H9 (cell line): ENCODE data around the gene THRB. TPM values are rescaled to one million over a fixed set of nuclear protein-coding genes. Genes with fewer than 3 reads are reported as not detected.

Source experiments
- DNase-seq: peaks from one replicate; pipeline ENCODE4 v3.0.0-alpha.2; 2017
- H2AFZ ChIP-seq: one replicate; pipeline ENCODE4 v1.6.1; 2013; ENCODE audit warnings: mild to moderate bottlenecking, low read length, control low read depth, moderate library complexity
- H2AK5ac ChIP-seq: 2 replicates; pipeline ENCODE4 v1.6.1; 2013; ENCODE audit warnings: low read length, control low read depth, mixed read lengths; ENCODE audit not compliant: insufficient read length
- H2BK120ac ChIP-seq: one replicate; pipeline ENCODE4 v1.6.1; 2013; ENCODE audit warnings: low read depth, mild to moderate bottlenecking, low read length, control low read depth, inconsistent platforms; ENCODE audit not compliant: poor library complexity, severe bottlenecking
- H2BK12ac ChIP-seq: 2 replicates; pipeline ENCODE4 v1.6.1; 2013; ENCODE audit warnings: low read length, control low read depth, mixed read lengths, low read depth; ENCODE audit not compliant: insufficient read length
- H2BK15ac ChIP-seq: 2 replicates; pipeline ENCODE4 v1.6.1; 2013; ENCODE audit warnings: low read depth, low read length, control low read depth
- H2BK20ac ChIP-seq: one replicate; pipeline ENCODE4 v1.6.1; 2013; ENCODE audit warnings: low read depth, mild to moderate bottlenecking, low read length, control low read depth, inconsistent platforms; ENCODE audit not compliant: poor library complexity, severe bottlenecking
- H2BK5ac ChIP-seq: 2 replicates; pipeline ENCODE4 v1.6.1; 2013; ENCODE audit warnings: low read length, control low read depth, mixed read lengths; ENCODE audit not compliant: insufficient read length
- H3K14ac ChIP-seq: 2 replicates; pipeline ENCODE4 v1.6.1; 2013; ENCODE audit warnings: low read length, control low read depth; ENCODE audit not compliant: insufficient read depth
- H3K18ac ChIP-seq: 2 replicates; pipeline ENCODE4 v1.6.1; 2013; ENCODE audit warnings: low read depth, mild to moderate bottlenecking, mixed read lengths, low read length, control low read depth; ENCODE audit not compliant: insufficient read length
- H3K23ac ChIP-seq: 2 replicates; pipeline ENCODE4 v1.6.1; 2013; ENCODE audit warnings: low read length, control low read depth, mixed read lengths, low read depth; ENCODE audit not compliant: insufficient read length
- H3K23me2 ChIP-seq: 2 replicates; pipeline ENCODE4 v1.6.1; 2013; ENCODE audit warnings: low read depth, mild to moderate bottlenecking, mixed read lengths, low read length, control low read depth; ENCODE audit not compliant: insufficient read length, poor library complexity, severe bottlenecking
- H3K27ac ChIP-seq: 2 replicates; pipeline ENCODE4 v1.5.1; 2013; ENCODE audit warnings: low read length, control low read depth, mixed read lengths, low read depth; ENCODE audit not compliant: insufficient read length
- H3K27me3 ChIP-seq: 2 replicates; pipeline ENCODE4 v1.6.1; 2013; ENCODE audit warnings: low read length, control low read depth, inconsistent platforms; ENCODE audit not compliant: insufficient read depth
- H3K4ac ChIP-seq: 2 replicates; pipeline ENCODE4 v1.6.1; 2013; ENCODE audit warnings: low read depth, mild to moderate bottlenecking, control low read depth, inconsistent platforms, low read length, moderate library complexity
- H3K4me1 ChIP-seq: 2 replicates; pipeline ENCODE4 v1.6.1; 2013; ENCODE audit warnings: low read length, control low read depth, inconsistent platforms; ENCODE audit not compliant: insufficient read depth
- H3K4me2 ChIP-seq: 2 replicates; pipeline ENCODE4 v1.6.1; 2013; ENCODE audit warnings: low read length, control low read depth, mixed read lengths; ENCODE audit not compliant: insufficient read length, insufficient read depth
- H3K56ac ChIP-seq: 2 replicates; pipeline ENCODE4 v1.6.1; 2013; ENCODE audit warnings: low read depth, mild to moderate bottlenecking, mixed read lengths, low read length, control low read depth; ENCODE audit not compliant: insufficient read length
- H3K79me1 ChIP-seq: 2 replicates; pipeline ENCODE4 v1.6.1; 2013; ENCODE audit warnings: low read depth, mild to moderate bottlenecking, moderate library complexity, low read length, control low read depth, inconsistent platforms; ENCODE audit not compliant: insufficient read depth, poor library complexity, severe bottlenecking
- H3K79me2 ChIP-seq: 2 replicates; pipeline ENCODE4 v1.6.1; 2013; ENCODE audit warnings: low read length, control low read depth, inconsistent platforms; ENCODE audit not compliant: insufficient read depth
- H3K9ac ChIP-seq: 2 replicates; pipeline ENCODE4 v1.6.1; 2013; ENCODE audit warnings: low read length, control low read depth, mixed read lengths; ENCODE audit not compliant: insufficient read length; ENCODE audit errors: extremely low read depth
- H3K9me3 ChIP-seq: one replicate; pipeline ENCODE4 v1.6.1; 2013; ENCODE audit warnings: low read depth, low read length, inconsistent platforms; ENCODE audit not compliant: control insufficient read depth
- H3T11ph ChIP-seq: one replicate; pipeline ENCODE4 v1.6.1; 2013; ENCODE audit warnings: mild to moderate bottlenecking, low read length, control low read depth, inconsistent platforms
- H4K20me1 ChIP-seq: one replicate; pipeline ENCODE4 v1.6.1; 2013; ENCODE audit not compliant: control insufficient read depth, insufficient read length, insufficient read depth
- H4K5ac ChIP-seq: 2 replicates; pipeline ENCODE4 v1.6.1; 2013; ENCODE audit warnings: low read depth, mild to moderate bottlenecking, mixed read lengths, low read length, control low read depth; ENCODE audit not compliant: insufficient read length
- H4K8ac ChIP-seq: replicated peaks from 2 replicates; pipeline ENCODE4 v1.6.1; 2013; ENCODE audit warnings: low read length, control low read depth, mixed read lengths, low read depth; ENCODE audit not compliant: insufficient read length
- H4K91ac ChIP-seq: 2 replicates; pipeline ENCODE4 v1.6.1; 2013; ENCODE audit warnings: low read depth, mild to moderate bottlenecking, moderate library complexity, mixed read lengths, low read length, control low read depth; ENCODE audit not compliant: insufficient read length
- H3K27ac Mint-ChIP-seq, 3 experiments: 2 replicates in 2 of 3; 3 replicates in 1 of 3; pipeline ENCODE4 v1.8.0; 2020 to 2021; ENCODE audit warnings: mixed read lengths in 3 of 3, mild to moderate bottlenecking in 1 of 3, moderate library complexity in 1 of 3
- H3K27me3 Mint-ChIP-seq: 2 replicates; pipeline ENCODE4 v1.8.0; 2021; ENCODE audit warnings: low read depth, mild to moderate bottlenecking, moderate library complexity, mixed read lengths
- H3K36me3 Mint-ChIP-seq, 3 experiments: 2 replicates in 2 of 3; 3 replicates in 1 of 3; pipeline ENCODE4 v1.8.0; 2020 to 2021; ENCODE audit warnings: low read depth in 3 of 3, mixed read lengths in 3 of 3; ENCODE audit not compliant: insufficient read depth in 1 of 3
- H3K4me1 Mint-ChIP-seq, 2 experiments: 2 replicates each; pipeline ENCODE4 v1.8.0; 2020; ENCODE audit warnings: mixed read lengths in 2 of 2
- H3K4me3 Mint-ChIP-seq, 2 experiments: 2 replicates in 1 of 2; 3 replicates in 1 of 2; pipeline ENCODE4 v1.8.0; 2020 to 2021; ENCODE audit warnings: mild to moderate bottlenecking in 2 of 2, mixed read lengths in 2 of 2, moderate library complexity in 1 of 2
- H3K9me3 Mint-ChIP-seq, 2 experiments: 2 replicates in 1 of 2; 3 replicates in 1 of 2; pipeline ENCODE4 v1.8.0; 2020; ENCODE audit warnings: mild to moderate bottlenecking in 2 of 2, mixed read lengths in 2 of 2, moderate library complexity in 1 of 2
- WGBS: extraction: QIAGEN DNeasy Blood & Tissue Kit; methylation state at CpG from one replicate; pipeline ENCODE4 v1.1.7; 2013; ENCODE audit warnings: missing lambda C conversion rate, low lambda C conversion rate, mixed read lengths; ENCODE audit not compliant: insufficient read length; ENCODE audit errors: extremely low coverage; 5-methylcytosine and 5-hydroxymethylcytosine counted together
- total RNA-seq: library from RNA; stranded (reverse); gene quantifications from 2 replicates; pipeline ENCODE4 v1.2.1, GENCODE V29; 2021
- TF ChIP-seq, protein P1 (sequence below): fragments of 200-600 bp; sonication (generic); conservative IDR thresholded peaks from 3 replicates; pipeline ENCODE4 v1.8.0; 2021; ENCODE audit warnings: antibody characterized with exemption, mild to moderate bottlenecking

The THRB gene
- total RNA-seq, 1 experiment from 2014 or later, result 8.6 TPM

DNA sequence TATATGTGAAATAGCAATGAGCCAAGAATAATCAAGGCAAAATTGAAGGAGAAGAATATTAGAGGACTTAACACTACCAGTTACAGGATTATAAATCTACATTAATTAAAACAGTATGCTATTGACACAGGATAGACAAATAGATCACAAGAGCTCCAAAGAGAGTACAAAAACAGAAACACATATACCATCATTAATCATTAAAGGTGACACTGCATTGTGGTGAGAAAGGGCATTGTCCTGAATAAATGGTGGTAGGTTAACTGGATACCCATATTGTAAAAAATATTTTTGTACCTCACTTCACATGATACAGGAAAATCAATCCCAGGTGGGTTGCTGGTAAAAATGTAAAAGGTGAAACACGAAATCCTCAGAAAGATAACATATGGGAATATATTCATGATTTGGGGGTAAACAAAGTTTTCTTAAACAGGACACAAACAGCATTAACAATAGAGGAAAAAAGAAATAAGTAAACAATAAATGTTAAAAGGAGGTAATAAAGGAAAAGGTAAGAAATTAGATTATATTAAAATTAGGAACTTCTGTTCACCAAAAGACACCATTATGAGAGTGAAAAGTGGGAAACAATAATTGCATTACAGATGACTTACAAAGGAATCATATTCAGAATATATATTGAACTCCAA is 145.2 kb downstream of the THRB start:
- H2AFZ ChIP-seq, result no peak overlapping the region
- Mint-ChIP-seq H3K9me3 (no peaks in the 10 kb centered on the region), H3K27me3 (no peaks in the 10 kb centered on the region), H3K27ac (no peak overlapping the region), H3K4me3 (no peak overlapping the region), H3K4me1 (peaks cover 6 to 13% of the 10 kb centered on the region in 2 experiments), H3K36me3 (peaks cover 0 to 2% (median 0%) of the 10 kb centered on the region in 3 experiments; a peak in 2 of 7 replicates)
- TF ChIP-seq, protein P1, sequence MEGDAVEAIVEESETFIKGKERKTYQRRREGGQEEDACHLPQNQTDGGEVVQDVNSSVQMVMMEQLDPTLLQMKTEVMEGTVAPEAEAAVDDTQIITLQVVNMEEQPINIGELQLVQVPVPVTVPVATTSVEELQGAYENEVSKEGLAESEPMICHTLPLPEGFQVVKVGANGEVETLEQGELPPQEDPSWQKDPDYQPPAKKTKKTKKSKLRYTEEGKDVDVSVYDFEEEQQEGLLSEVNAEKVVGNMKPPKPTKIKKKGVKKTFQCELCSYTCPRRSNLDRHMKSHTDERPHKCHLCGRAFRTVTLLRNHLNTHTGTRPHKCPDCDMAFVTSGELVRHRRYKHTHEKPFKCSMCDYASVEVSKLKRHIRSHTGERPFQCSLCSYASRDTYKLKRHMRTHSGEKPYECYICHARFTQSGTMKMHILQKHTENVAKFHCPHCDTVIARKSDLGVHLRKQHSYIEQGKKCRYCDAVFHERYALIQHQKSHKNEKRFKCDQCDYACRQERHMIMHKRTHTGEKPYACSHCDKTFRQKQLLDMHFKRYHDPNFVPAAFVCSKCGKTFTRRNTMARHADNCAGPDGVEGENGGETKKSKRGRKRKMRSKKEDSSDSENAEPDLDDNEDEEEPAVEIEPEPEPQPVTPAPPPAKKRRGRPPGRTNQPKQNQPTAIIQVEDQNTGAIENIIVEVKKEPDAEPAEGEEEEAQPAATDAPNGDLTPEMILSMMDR, result no peak
- no peaks in the 10 kb centered on the region for H3K79me2 ChIP-seq
- no CpG with 5 or more reads among the region's 1 CpG for WGBS
- H3K4ac ChIP-seq, result no peak overlapping the region
- H3K56ac ChIP-seq, result no peak overlapping the region
- H4K91ac ChIP-seq, result no peak overlapping the region
- H3K23me2 ChIP-seq, result no peaks in the 10 kb centered on the region
- no peak overlapping the region for H3K27ac ChIP-seq
- no peaks in the 10 kb centered on the region for H3K27me3 ChIP-seq
- H4K20me1 ChIP-seq, result no peaks in the 10 kb centered on the region
- no peak overlapping the region for H2BK5ac ChIP-seq
- no peak overlapping the region for H4K5ac ChIP-seq
- no peak overlapping the region for H3K9ac ChIP-seq
- H2BK20ac ChIP-seq, result no peak overlapping the region
- no peak overlapping the region for H3T11ph ChIP-seq
- no peak for DNase-seq
- no peak overlapping the region for H3K23ac ChIP-seq
- no peaks in the 10 kb centered on the region for H3K4me1 ChIP-seq
- H3K9me3 ChIP-seq, result no peaks in the 10 kb centered on the region
- H4K8ac ChIP-seq, result no peak overlapping the region
- no peak overlapping the region for H2BK15ac ChIP-seq
- no peak overlapping the region for H2BK12ac ChIP-seq
- H3K18ac ChIP-seq, result no peak overlapping the region
- H2AK5ac ChIP-seq, result no peak overlapping the region
- no peak overlapping the region for H3K4me2 ChIP-seq
- H2BK120ac ChIP-seq, result no peak overlapping the region
- H3K14ac ChIP-seq, result no peak overlapping the region
- no peaks in the 10 kb centered on the region for H3K79me1 ChIP-seq
